M059J (cell line): Measurements from ENCODE around the gene COL8A1. TPM values are rescaled to one million over a fixed set of nuclear protein-coding genes. Genes with fewer than 3 reads are reported as not detected.
A peak's percentile ranks its signal among the peaks of the same experiment; 100 is the strongest.

Experiments
- DNase-seq: peaks from one replicate; pipeline ENCODE4 v3.0.0-alpha.2; 2012; ENCODE audit warnings: low read depth
- total RNA-seq: library from RNA; depleted of rRNA; stranded (reverse); fragments of >200 nt; shearing (Covaris generic); gene quantifications from 2 replicates; pipeline ENCODE4 v1.2.3, GENCODE V29; 2014

The COL8A1 gene
- total RNA-seq, 1 experiment from 2014 or later, result 349 TPM

GRCh38 chr3:99639579-99639978 is 1.2 kb downstream of the COL8A1 start:
- DNase-seq, result peak; percentile 58

GRCh38 chr3:99640214-99640851 is 1.9 kb downstream of the COL8A1 start:
- peak; percentile 58 for DNase-seq

GRCh38 chr3:99641480-99641879 is 3.1 kb downstream of the COL8A1 start:
- DNase-seq, result no peak

- DNase-seq, result no peak
These were observed 3.6 kb downstream of the COL8A1 start for GRCh38 chr3:99641982-99642381.

GRCh38 chr3:99644017-99644416 is 5.6 kb downstream of the COL8A1 start:
- DNase-seq, result no peak

GRCh38 chr3:99644746-99645145 is 6.4 kb downstream of the COL8A1 start:
- no peak for DNase-seq

GRCh38 chr3:99645277-99646106 is 7.1 kb downstream of the COL8A1 start:
- DNase-seq, result peak; percentile 79

- DNase-seq, result no peak
These were observed 7.7 kb downstream of the COL8A1 start for GRCh38 chr3:99646107-99646435.

- no peak for DNase-seq
These were observed 8.7 kb downstream of the COL8A1 start for GRCh38 chr3:99647081-99647480.

GRCh38 chr3:99648101-99648500 is 9.7 kb downstream of the COL8A1 start:
- DNase-seq, result peak; percentile 90

- DNase-seq, result no peak
These were observed 10.1 kb downstream of the COL8A1 start for GRCh38 chr3:99648516-99648915.

- DNase-seq, result peak; percentile 95
These were observed 13.1 kb downstream of the COL8A1 start for GRCh38 chr3:99651531-99651930.

- DNase-seq, result peak; percentile 87
These were observed 18.2 kb downstream of the COL8A1 start for GRCh38 chr3:99656624-99657023.

- peak; percentile 64 for DNase-seq
These were observed 19.9 kb downstream of the COL8A1 start for GRCh38 chr3:99658274-99658673.

GRCh38 chr3:99659032-99659431 is 20.6 kb downstream of the COL8A1 start:
- DNase-seq, result peak; percentile 99

- no peak for DNase-seq
These were observed 21.6 kb downstream of the COL8A1 start for GRCh38 chr3:99659951-99660350.

- no peak for DNase-seq
These were observed 24.6 kb downstream of the COL8A1 start for GRCh38 chr3:99662838-99663570.

GRCh38 chr3:99663977-99664376 is 25.6 kb downstream of the COL8A1 start:
- no peak for DNase-seq

- no peak for DNase-seq
These were observed 26.6 kb downstream of the COL8A1 start for GRCh38 chr3:99665017-99665416.

GRCh38 chr3:99666201-99666600 is 27.8 kb downstream of the COL8A1 start:
- DNase-seq, result peak; percentile 56

- DNase-seq, result no peak
These were observed 29.6 kb downstream of the COL8A1 start for GRCh38 chr3:99668044-99668443.

- DNase-seq, result peak; percentile 52
These were observed 31.6 kb downstream of the COL8A1 start for GRCh38 chr3:99669879-99670555.
